Raji (cell line): ENCODE measurements around the gene FBLN1.

ENCODE experiments used
- POLR2A ChIP-seq: IDR thresholded peaks from 2 replicates; pipeline ENCODE4 v1.6.1; 2011; ENCODE audit warnings: low read depth, low read length, control low read depth; ENCODE audit not compliant: insufficient read depth

FBLN1 gene

DNA sequence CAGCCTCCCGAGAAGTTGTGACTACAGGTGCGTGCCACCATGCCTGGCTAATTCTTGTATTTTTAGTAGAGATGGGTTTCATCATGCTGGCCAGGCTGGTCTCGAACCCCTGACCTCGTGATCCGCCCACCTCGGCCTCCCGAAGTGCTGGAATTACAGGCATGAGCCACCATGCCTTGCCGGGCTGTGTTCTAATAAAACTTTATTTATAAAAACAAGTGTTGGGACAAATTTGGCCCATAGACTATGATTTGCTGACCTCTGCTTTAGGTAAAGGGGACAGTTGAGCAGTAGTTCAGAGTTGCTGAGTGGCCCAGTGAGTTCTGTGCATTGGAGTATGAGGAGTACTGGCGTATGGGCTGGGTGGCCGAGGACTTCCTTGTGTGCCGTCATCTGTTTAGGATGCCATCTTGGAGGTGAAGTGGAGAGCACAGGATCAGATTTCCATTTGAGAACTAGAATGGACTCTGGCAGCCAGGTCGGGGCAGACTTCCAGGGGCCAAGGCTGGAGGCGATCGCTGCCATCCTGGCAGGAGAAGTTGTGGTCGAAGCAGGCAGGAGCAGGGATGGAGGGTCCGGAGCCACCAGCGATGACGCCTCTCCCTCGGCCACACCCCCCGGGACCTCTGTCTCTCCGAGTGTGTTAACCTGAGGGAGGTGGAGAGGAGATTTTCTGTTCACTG, 43.8 kb downstream of the FBLN1 start:
- TF ChIP-seq POLR2A: no peak

DNA sequence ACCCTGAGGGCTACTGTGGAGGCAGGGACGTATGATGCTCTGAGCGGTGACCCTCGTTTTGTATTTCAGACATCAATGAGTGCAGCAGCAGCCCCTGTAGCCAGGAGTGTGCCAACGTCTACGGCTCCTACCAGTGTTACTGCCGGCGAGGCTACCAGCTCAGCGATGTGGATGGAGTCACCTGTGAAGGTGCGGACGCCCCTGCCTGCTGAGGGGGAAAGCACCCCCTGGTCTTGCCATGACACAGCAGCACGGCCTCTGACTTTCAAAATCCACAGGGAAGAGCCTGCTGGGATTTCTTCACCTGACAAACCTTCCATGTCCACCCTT, 44.3 kb downstream of the FBLN1 start:
- TF ChIP-seq POLR2A: no peak

DNA sequence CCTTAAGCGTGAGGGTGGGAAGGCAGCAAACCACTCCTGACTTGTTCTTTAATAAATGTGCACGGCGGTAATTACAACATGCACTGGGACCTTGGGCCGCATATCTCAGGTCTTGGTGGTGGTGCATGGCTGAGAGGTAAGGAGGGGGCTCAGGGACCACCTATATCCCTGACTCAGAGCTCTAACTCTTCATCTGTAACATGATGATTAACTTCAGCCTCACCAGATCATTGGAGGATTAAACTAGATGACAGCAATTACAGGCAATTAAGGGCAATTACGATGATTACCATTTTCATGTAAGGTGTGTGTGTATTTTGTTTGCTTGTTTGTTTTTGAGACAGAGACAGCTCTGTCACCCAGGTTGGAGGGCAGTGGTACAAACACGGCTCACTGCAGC, 45.0 kb downstream of the FBLN1 start:
- TF ChIP-seq POLR2A: no peak

DNA sequence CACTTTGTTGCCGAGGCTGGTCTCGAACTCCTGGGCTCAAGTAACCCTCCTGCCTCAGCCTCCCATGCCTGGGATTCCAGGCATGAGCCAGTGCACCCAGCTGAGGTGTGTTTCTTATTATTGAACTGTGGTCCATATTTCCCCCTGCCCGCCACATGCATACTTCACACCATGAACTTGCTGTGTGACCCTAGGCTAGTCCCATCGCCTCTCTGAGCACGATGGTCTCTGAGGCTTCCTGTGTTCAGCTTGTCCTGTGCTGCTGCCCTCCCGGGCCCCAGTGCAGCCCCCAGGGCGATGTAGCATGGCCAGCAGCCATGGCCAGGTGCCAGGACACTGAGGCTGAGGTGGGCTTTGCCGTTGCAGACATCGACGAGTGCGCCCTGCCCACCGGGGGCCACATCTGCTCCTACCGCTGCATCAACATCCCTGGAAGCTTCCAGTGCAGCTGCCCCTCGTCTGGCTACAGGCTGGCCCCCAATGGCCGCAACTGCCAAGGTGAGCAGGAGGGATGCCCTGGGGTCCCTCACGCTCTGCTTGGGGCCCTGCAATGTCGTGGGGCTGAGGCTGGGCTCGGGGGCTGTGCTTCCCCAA, 45.7 kb downstream of the FBLN1 start:
- TF ChIP-seq POLR2A: no peak

DNA sequence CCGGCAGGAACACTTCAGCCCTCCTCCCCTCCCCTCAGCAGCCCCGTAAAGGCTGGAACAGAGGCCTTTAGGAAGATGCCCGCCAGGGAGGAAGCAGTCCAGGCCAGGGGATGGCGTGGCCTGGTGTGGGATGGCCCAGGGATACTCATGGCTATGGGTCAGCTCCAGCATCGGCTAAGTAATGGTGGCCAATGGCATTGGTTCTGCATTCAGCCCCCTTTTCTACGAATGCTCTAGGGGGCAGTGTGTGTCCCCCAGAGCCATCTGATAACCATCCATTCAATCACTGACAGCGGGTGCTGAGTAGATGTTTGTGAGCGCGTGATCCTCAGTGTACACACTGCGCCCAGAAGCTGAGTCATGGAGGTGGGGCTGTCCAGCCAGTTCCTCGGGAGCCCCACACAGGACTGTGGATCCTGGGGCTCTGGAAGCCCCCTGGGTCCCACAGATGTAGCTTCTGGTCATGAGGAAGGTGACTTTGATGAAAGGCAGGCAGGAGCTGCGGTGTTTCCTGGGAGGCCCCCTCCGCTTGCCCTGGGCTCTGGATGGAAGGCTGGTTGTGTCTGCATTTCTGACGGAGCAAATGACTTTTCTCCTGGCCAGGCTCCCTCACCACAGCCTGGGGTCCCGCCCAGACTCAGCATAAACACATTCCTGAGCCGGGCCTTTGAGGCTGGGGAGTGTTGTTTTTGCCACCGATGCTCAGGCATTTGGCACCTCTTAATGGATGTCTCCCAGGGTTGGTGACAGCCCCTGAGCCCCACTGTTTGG, 46.5 kb downstream of the FBLN1 start:
- TF ChIP-seq POLR2A: no peak

DNA sequence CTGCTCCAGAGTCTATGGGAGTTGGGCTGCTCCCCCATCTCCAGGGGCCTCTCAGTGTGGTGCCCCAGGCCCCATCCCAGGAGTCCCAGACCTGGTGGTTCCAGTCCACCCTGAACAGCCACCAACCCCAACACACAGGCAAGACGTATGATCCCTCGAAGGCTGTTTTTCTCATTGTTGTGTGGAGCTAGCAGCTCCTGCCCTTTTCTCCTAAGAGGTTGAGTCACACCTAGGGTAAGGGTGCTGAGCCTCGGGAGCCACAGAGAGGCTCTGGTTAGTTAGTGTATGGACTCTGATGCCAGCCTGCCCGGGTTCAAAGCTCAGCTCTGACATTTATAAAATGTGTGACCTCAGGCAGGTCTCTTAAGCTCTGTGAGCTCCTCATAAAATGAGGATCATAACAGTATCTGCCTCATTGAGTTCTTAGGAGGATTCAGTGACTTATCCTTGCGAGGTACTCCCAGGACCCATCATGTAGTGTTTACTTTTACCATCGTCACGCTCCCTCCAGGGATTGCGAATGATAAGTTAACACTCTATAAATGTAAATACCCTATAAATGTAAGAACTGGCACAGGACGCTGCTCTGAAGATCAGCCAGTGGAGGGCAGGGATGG, 47.2 kb downstream of the FBLN1 start:
- TF ChIP-seq POLR2A: no peak

DNA sequence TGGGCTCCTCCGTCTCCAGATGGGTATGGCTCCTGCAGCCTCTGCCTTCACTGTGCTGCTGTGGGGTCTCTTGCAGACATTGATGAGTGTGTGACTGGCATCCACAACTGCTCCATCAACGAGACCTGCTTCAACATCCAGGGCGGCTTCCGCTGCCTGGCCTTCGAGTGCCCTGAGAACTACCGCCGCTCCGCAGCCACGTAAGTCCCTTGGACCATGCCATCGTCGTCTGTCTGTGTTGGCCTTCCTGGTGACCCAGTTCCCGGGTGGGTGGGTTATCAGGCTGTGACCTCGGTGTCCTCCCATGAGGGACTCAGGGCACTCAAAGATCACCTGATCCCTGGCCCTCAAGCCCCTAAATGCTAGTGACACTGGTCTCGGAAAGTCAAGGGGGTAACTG, 47.7 kb downstream of the FBLN1 start:
- TF ChIP-seq POLR2A: no peak

DNA sequence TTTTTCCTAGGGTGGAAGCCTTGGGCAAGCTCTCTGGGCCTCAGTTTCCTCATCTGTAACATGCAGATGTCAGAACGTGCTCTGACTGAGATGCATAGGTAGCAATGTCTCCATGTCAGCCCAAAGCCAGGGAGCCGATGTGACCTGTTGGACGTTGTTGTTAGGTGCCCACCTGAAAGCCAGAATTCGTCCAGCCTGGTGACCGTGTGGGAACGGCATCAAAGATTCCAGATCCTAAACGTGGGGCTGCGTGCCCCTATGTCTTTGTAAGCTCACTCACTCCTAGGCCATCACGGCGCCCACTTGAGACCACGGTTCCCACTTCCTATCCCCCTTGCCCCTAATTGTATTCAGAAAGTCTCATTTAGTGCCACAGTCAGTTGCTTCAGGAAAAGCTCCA, 48.2 kb downstream of the FBLN1 start:
- TF ChIP-seq POLR2A: no peak

DNA sequence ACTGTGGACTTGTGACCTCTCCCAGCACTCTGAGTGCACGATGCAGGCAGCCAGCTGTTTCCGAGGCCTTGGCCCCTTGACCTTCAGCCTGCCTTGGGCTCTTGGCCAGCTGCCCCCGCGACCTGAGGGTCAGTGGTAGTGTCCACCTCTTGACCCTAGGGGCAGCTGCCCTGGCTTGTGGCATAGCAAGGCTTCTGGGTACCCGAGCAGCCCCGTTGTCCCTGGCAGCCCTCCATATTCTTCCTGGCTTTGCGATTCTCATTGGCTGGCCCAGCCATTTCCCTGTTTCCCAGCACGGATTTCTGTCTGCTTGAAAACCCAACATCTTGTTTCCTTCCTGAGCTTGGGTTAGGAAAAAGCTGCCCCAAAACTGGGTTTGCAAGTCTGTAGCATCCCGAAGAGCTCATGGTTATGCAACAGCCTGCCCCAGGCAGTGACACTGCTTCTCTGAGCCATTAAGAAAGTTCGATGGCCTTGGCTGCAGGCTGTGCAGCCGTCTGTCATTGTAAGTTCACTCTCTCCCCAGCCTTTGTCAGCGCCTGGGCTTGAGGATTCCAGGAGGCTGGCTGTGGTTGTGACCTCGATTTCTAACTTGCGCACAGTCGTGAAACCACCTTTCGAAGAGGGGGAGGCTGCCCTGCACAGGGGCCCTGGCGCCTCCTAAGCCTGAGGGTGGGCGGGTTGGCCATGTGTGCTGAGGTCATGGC, 48.8 kb downstream of the FBLN1 start:
- no peak for TF ChIP-seq POLR2A

DNA sequence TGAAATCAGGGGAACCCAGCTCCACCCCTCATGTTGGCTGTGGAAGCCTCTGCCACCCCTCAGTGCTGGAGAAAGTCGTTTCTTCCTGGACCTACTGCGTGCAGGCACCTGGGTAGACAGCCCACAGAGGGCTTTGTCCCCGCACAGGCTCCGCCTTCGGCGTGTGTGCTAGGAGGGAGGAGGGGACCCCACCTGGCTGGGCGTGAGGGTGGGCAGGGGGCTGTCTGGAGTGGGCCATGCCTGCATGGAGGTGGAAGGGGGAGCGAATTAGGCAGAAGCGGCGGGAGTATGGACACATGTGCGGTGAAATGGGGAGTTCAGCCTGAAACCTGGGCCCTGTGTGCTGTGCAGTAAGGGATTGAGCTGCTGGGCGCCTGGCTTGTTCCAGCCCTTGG, 49.3 kb downstream of the FBLN1 start:
- TF ChIP-seq POLR2A: no peak

DNA sequence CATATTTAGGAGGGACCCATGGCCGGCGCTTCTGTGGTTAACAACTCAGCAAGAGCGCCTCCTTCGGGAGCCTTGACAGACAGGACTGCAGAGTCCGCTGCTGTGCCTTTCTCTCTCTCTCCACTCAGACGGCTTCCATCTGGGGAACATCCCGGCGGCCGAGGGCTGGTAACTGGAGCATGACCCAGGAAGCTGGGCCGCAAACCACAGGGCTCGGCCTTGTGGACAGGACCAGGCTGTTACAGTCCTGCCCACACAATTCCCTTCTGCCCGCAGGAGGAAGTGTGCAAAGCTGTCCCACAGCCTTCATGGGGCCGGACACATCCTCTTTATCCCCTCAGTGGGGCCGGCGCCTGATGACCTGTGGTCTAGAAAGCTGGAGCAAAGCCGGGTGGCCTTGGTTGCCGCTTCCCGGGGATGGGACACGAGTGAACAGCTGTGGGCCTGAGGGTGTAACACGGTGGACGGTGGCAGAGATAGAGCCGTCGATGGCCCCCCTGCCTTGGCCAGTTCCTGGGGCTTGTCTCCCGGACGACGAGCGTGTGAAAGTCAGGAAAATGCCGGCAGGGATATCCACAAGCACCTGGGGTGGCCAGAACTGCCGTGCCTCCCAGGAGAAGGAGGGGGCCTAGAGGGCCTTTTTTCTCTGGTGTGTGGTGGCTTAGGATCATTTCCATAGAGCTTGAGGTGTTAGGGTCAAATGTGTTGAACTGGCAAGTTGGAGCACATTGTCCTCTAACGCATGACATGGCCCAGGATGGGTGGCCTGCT, 50.1 kb downstream of the FBLN1 start:
- no peak for TF ChIP-seq POLR2A

DNA sequence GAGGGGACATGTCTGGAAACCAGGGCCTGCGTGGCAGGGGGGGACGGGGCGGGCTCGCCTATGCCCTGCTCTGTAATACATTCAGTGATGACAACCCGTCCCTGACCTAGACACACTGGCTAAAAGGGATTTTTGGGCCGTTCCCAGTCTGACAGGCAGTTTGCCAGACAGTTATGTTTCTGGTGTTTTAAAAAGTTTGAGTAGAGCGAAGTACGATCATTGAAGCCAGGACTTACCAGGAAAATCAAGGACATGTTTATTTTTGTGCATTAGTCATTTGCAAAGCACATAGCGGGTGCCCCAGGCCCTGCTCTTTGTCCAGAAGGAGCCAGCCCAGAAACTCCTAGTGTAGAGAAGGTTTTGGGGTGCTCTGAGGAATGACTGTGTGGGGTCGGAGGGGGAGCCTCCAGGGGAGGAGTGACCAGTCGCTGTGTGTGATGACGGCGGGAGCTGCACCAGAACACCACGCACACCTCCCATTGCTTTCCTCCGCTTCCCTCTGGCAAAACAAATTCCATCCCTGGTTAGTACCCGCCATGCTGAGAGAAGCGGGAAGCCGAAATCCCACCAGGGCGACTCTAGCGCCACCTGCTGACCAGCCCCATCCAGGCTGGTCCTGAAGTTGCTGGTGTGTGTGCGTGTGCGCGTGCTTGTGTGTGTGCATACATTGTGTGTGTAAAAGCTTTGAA, 50.8 kb downstream of the FBLN1 start:
- TF ChIP-seq POLR2A: no peak

DNA sequence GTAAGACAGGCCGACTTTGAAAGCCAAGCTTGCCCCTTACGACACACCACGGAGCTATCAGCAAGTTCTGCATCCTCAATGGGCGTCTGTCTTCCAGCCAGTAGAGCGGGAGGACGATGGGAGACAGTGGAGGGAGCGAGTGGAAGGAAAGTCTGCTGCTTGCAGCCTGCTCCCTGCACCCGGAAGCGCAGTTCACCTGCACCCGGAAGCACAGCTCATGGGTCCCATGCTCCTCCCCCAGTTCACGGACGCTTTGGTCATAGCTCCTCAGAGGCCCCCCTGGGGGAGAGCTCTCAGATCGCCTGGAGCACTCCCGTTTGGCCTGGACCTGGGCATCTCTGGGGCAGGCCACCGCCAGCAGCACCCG, 51.3 kb downstream of the FBLN1 start:
- no peak for TF ChIP-seq POLR2A

DNA sequence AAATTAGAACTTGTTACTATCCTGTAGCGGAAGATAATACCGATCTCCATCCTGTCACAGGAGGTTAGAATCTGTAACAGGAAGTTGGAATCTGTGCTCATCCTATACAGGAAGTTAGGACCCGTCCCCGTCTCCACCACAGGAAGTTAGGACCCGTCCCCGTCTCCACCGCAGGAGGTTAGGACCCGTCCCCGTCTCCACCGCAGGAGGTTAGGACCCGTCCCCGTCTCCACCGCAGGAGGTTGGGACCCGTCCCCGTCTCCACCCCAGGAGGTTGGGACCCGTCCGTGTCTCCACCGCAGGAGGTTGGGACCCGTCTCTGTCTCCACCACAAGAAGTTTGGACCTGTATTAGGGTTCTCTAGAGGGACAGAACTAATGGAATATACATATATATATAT, 52.2 kb downstream of the FBLN1 start:
- TF ChIP-seq POLR2A: no peak
